Activated B cell treated with CpG ODN at 0.5 μM for 24 hours (primary cell): Measurements from ENCODE around the gene TMEM100. TPM values are rescaled to one million over a fixed set of nuclear protein-coding genes. Genes with fewer than 3 reads are reported as not detected.

Experiments used
- ATAC-seq: fragments of 200-7000 bp; cut with Tn5 transposase; one replicate; pipeline ENCODE4 v1.10.0; 2021; ENCODE audit warnings: low read depth, mild to moderate bottlenecking, moderate library complexity
- CTCF ChIA-PET: fragments of 350-600 bp; sonication (Branson Sonifier 250); formaldehyde crosslinking; loops from one replicate; lab custom pipeline; 2021; ENCODE audit warnings: antibody characterized with exemption; lab: Charles Lee
- POLR2A ChIA-PET: fragments of 350-600 bp; sonication (Branson Sonifier 250); formaldehyde crosslinking; loops from one replicate; lab custom pipeline; 2021; ENCODE audit warnings: antibody characterized with exemption; lab: Charles Lee
- DNase-seq: peaks from one replicate; pipeline ENCODE4 v3.0.0; 2022
- H3K27ac Mint-ChIP-seq: one replicate; pipeline ENCODE4 v1.8.0; 2020; ENCODE audit warnings: mixed read lengths
- H3K27me3 Mint-ChIP-seq: one replicate; pipeline ENCODE4 v1.8.0; 2021; ENCODE audit warnings: mixed read lengths
- H3K36me3 Mint-ChIP-seq: one replicate; pipeline ENCODE4 v1.8.0; 2021; ENCODE audit warnings: low read depth, mixed read lengths
- H3K4me1 Mint-ChIP-seq: one replicate; pipeline ENCODE4 v1.8.0; 2021; ENCODE audit warnings: mixed read lengths
- H3K4me3 Mint-ChIP-seq: one replicate; pipeline ENCODE4 v1.8.0; 2020; ENCODE audit warnings: mild to moderate bottlenecking, mixed read lengths
- H3K9me3 Mint-ChIP-seq: one replicate; pipeline ENCODE4 v1.8.0; 2020; ENCODE audit warnings: mixed read lengths
- CTCF ChIP-seq: fragments of 200-600 bp; IDR thresholded peaks from one replicate; pipeline ENCODE4 v1.8.0; 2022; ENCODE audit warnings: antibody characterized with exemption, mild to moderate bottlenecking
- intact Hi-C: fragments of 100-400 bp; cut with micrococcal nuclease; formaldehyde crosslinking; loops from one replicate; pipeline ENCODE4 v1.15.1; 2024
- total RNA-seq: library from RNA; stranded (reverse); gene quantifications from 2 replicates; pipeline ENCODE4 v1.2.3, GENCODE V29; 2022

Gene TMEM100
- total RNA-seq, 1 donor from 2014 or later: not detected

DNA sequence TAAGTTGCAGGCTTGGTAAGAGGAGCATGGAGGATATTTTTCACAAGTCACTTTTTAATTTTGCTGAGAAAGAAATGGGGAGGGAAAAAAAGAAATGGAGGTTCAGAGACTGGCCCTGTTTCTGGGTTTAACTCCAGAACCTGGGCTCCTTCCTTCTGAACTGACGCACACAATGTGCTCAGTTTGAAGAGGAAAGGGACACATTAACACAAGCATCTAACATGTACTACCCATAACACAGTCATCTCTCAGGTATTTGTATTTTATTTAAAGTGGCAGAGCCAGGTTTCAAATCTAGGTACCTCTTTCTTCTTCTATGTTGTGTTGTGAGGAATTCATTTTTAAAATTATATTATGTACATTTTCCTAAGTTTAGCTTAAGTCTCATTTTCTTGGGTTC, 5.3 kb upstream of the TMEM100 start:
- TF ChIP-seq CTCF: no peak
- CTCF ChIA-PET: interaction anchor here (0.8 to 1.3 kb wide), 2 partner anchors 10 to 126 kb away, joined by 3 to 4 read pairs; no protein-coding TSS in a partner anchor
- no peaks in the 10 kb centered on the region for H3K9me3 Mint-ChIP-seq
- intact Hi-C loops: no loop called here
- peaks cover 5% of the 10 kb centered on the region for H3K4me1 Mint-ChIP-seq
- DNase-seq: no peak
- H3K27me3 Mint-ChIP-seq: peaks cover 31% of the 10 kb centered on the region
- ATAC-seq: no peak
- H3K4me3 Mint-ChIP-seq: no peak overlapping the region
- H3K36me3 Mint-ChIP-seq: no peaks in the 10 kb centered on the region
- no peak overlapping the region for H3K27ac Mint-ChIP-seq
- POLR2A ChIA-PET: no interaction called here

DNA sequence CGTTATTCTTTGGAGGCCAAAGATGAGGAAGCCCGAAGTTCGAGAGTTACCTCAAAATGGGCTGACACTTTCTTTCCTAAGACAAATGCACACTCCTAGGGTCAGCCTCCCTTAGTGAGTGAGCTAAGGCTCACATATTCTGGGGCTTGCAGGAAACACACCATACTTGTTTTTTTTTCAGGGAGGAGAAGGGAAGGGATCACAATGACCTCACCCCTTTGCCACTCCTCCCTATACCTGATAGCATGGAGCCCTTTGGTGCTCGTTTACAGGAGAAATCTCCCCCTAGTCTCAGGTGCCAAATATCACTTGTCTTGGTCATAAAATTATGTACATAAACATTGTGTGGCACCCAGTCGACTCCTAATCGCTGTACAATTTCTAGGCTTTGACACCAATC, 4.6 kb upstream of the TMEM100 start:
- Mint-ChIP-seq H3K4me3 (no peak overlapping the region), H3K4me1 (peaks cover 5% of the 10 kb centered on the region), H3K9me3 (no peaks in the 10 kb centered on the region), H3K36me3 (no peaks in the 10 kb centered on the region), H3K27ac (no peak overlapping the region), H3K27me3 (peaks cover 36% of the 10 kb centered on the region)
- ChIA-PET POLR2A (no interaction called here), CTCF (no interaction called here)
- no peak for DNase-seq
- no peak for ATAC-seq
- no peak for TF ChIP-seq CTCF
- intact Hi-C loops: no loop called here

GRCh38 chr17:55726440-55726839, 3.8 kb upstream of the TMEM100 start:
- no peaks in the 10 kb centered on the region for H3K9me3 Mint-ChIP-seq
- H3K27me3 Mint-ChIP-seq: peaks cover 33% of the 10 kb centered on the region
- intact Hi-C loops: no loop called here
- ATAC-seq (no peak), DNase-seq (no peak)
- ChIA-PET POLR2A (no interaction called here), CTCF (no interaction called here)
- no peak for TF ChIP-seq CTCF
- H3K4me1 Mint-ChIP-seq: peaks cover 5% of the 10 kb centered on the region
- no peak overlapping the region for H3K4me3 Mint-ChIP-seq
- H3K36me3 Mint-ChIP-seq: no peaks in the 10 kb centered on the region
- no peak overlapping the region for H3K27ac Mint-ChIP-seq

DNA sequence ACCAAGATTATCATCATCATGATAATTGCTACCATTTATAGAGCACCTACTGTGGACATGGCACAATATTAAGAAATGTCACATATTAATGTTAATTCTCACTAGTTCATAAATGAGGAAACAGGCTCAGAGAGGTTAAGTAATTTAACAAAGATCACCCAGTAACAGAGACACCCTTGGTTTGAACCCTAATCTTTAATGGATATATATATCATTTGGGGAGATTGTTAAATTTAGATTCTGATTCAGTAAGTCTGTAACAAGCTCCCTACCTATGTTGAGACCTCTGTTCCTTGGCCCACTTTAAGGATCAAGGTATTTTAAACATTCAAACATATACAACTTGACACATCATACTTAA, 804 bp upstream of the TMEM100 start:
- ChIA-PET POLR2A (interaction anchor here (0.7 kb wide), 1 partner anchor 32 kb away, joined by 5 read pairs; no protein-coding TSS in a partner anchor), CTCF (interaction anchor here (2.4 to 5.7 kb wide), 2 partner anchors 11 to 197 kb away, joined by 12 to 21 read pairs; no protein-coding TSS in a partner anchor)
- TF ChIP-seq CTCF: no peak
- peaks cover 32% of the 10 kb centered on the region for H3K27me3 Mint-ChIP-seq
- no peak for DNase-seq
- peaks cover 5% of the 10 kb centered on the region for H3K4me1 Mint-ChIP-seq
- H3K9me3 Mint-ChIP-seq: no peaks in the 10 kb centered on the region
- no peak for ATAC-seq
- intact Hi-C loops: no loop called here
- H3K27ac Mint-ChIP-seq: no peak overlapping the region
- H3K4me3 Mint-ChIP-seq: no peak overlapping the region
- no peaks in the 10 kb centered on the region for H3K36me3 Mint-ChIP-seq

DNA sequence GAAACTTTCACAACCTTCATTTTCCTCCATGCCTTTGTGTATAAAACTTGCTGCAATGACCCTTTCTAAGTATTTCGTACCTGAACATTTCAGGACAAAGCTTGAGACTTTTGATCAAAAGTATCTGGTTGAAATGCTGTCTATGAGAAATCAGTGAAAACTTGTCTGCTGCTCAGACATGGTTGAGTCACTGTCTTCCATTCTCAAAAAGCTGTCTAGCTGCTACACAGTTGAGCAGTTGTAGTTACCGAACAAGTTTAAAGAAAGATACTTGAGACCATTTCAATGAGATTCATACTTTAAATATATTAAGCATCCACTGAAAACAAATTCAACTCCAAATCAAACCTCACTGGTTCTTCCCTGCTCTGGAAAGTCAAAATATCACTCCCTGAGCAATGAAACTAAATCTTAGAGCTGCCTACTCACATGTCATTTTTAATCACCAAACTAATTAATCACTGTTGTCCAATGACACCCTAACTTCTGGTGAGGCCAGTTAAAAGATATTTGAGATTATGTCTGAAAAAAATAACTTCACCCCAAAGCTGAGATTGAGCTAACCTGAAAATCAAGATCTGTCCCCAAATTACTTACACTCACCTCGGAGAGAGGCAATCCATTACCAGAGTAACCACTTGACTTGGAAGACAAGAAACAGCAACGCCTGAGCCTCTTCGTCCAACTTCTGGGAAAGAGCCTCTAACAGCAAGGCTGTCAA, 488 bp downstream of the TMEM100 start:
- peaks cover 25% of the 10 kb centered on the region for H3K27me3 Mint-ChIP-seq
- DNase-seq (no peak), ATAC-seq (no peak)
- H3K9me3 Mint-ChIP-seq: no peaks in the 10 kb centered on the region
- TF ChIP-seq CTCF: no peak
- H3K4me1 Mint-ChIP-seq: peaks cover 5% of the 10 kb centered on the region
- intact Hi-C loops: no loop called here
- POLR2A ChIA-PET: no interaction called here
- H3K36me3 Mint-ChIP-seq: no peaks in the 10 kb centered on the region
- CTCF ChIA-PET: interaction anchor here (2.4 to 5.7 kb wide), 2 partner anchors 12 to 196 kb away, joined by 12 to 21 read pairs; no protein-coding TSS in a partner anchor
- no peak overlapping the region for H3K4me3 Mint-ChIP-seq
- H3K27ac Mint-ChIP-seq: no peak overlapping the region
